Right lung (tissue), 5 donors: Measurements from ENCODE around the gene ADGRB3. TPM values are rescaled to one million over a fixed set of nuclear protein-coding genes. Genes with fewer than 3 reads are reported as not detected.
"Not testable (repeated sequence)": the region's sequence is repeated elsewhere in the genome, so short reads cannot be mapped to it uniquely, and the experiment has no call there.

ENCODE experiments used
- DNase-seq, 2 donors: peaks; one replicate each; pipeline ENCODE4 v3.0.0-alpha.2; 2013
- polyA plus RNA-seq, 5 donors: library from polyadenylated mRNA; unstranded; fragments of 120-200 nt; gene quantifications; one replicate each; pipeline versions ENCODE4 v1.2.1 to v1.2.3, GENCODE V29; 2013; ENCODE audit warnings: inconsistent platforms in 1 of 5, low replicate concordance in 1 of 5; ENCODE audit not compliant: insufficient read length in 5 of 5, insufficient read depth in 1 of 5

Gene ADGRB3
- polyA plus RNA-seq, 5 donors = 8.6 to 21.3 (median 15.0) TPM

- no peak for DNase-seq
Observed at GRCh38 chr6:69246983-69247382, 611.9 kb downstream of the ADGRB3 start.

GRCh38 chr6:69261010-69261409, 625.9 kb downstream of the ADGRB3 start:
- no peak for DNase-seq

- no peak for DNase-seq
Observed at GRCh38 chr6:69263297-69263696, 628.2 kb downstream of the ADGRB3 start.

GRCh38 chr6:69265090-69265489, 630.0 kb downstream of the ADGRB3 start:
- DNase-seq = no peak

- no peak for DNase-seq
Observed at GRCh38 chr6:69265706-69266105, 630.6 kb downstream of the ADGRB3 start.

- no peak for DNase-seq
Observed at GRCh38 chr6:69276204-69276603, 641.1 kb downstream of the ADGRB3 start.

- DNase-seq = no peak
Observed at GRCh38 chr6:69279805-69280204, 644.7 kb downstream of the ADGRB3 start.

- DNase-seq = no peak
Observed at GRCh38 chr6:69280858-69281257, 645.8 kb downstream of the ADGRB3 start.

GRCh38 chr6:69284176-69284730, 649.2 kb downstream of the ADGRB3 start:
- DNase-seq = no peak

- DNase-seq = no peak
Observed at GRCh38 chr6:69285054-69285453, 650.0 kb downstream of the ADGRB3 start.

GRCh38 chr6:69286331-69286730, 651.2 kb downstream of the ADGRB3 start:
- no peak for DNase-seq

- DNase-seq = not testable (repeated sequence)
Observed at GRCh38 chr6:69288198-69288597, 653.1 kb downstream of the ADGRB3 start.

- DNase-seq = no peak
Observed at GRCh38 chr6:69289689-69290495, 654.8 kb downstream of the ADGRB3 start.

GRCh38 chr6:69293471-69293870, 658.4 kb downstream of the ADGRB3 start:
- DNase-seq = no peak

- no peak for DNase-seq
Observed at GRCh38 chr6:69294407-69294806, 659.3 kb downstream of the ADGRB3 start.

GRCh38 chr6:69294862-69295261, 659.8 kb downstream of the ADGRB3 start:
- DNase-seq = no peak

GRCh38 chr6:69303382-69303781, 668.3 kb downstream of the ADGRB3 start:
- DNase-seq = peak in 1 of 2 donors; percentile 13

GRCh38 chr6:69305456-69305855, 670.4 kb downstream of the ADGRB3 start:
- DNase-seq = no peak

GRCh38 chr6:69308584-69308983, 673.5 kb downstream of the ADGRB3 start:
- DNase-seq = no peak

- DNase-seq = no peak
Observed at GRCh38 chr6:69311888-69312287, 676.8 kb downstream of the ADGRB3 start.

- DNase-seq = no peak
Observed at GRCh38 chr6:69314001-69314400, 678.9 kb downstream of the ADGRB3 start.

GRCh38 chr6:69314531-69314930, 679.4 kb downstream of the ADGRB3 start:
- DNase-seq = no peak

GRCh38 chr6:69331886-69332285, 696.8 kb downstream of the ADGRB3 start:
- DNase-seq = no peak

GRCh38 chr6:69337311-69337710, 702.2 kb downstream of the ADGRB3 start:
- no peak for DNase-seq
